GM21447 (cell line): ENCODE measurements around the gene SCAPER.
"Not testable (repeated sequence)": the region's sequence is repeated elsewhere in the genome, so short reads cannot be mapped to it uniquely, and the experiment has no call there.

ENCODE experiments used
- ATAC-seq: cut with Tn5 transposase; IDR thresholded peaks from one replicate; pipeline ENCODE4 v1.9.1; 2021; ENCODE audit not compliant: unreplicated experiment

The SCAPER gene

DNA sequence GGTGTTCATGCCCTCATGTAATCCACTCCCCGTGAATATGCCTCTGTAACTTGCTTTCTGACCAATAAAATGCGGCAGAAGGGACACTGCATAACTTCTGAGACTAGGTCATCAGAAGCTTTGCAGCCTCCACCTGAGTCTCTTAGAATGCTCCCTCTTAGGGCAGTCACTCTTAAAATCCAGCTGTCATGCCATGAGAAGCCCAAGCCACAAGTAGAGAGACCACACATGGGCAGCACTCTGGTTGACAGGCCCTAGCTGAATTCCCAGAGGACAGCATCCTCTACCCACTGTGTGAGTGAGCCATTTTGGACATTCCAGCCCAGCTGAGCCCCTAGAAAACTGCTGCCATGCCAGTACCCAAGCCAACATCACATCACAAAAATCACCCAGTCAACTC is 41.4 kb downstream of the SCAPER start:
- ATAC-seq = no peak

DNA sequence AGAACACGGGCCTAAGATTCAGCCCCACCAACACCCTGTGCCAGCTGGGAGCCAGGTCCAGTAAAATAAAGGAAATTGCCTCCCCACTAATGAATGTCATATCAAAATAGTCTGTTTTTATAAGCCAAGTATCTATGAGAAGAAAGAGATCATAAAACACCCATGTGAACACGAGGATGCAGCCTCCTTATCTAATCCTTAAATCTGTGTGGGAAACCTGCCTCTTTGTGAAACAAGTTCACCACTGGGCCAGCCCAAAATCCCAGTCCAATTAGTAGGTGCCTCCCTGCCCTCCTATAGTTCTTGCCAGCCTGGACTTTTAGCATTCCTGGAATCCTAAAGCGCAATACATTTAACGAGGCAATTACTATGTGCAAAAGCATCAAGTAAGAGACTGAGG is 42.0 kb downstream of the SCAPER start:
- no peak for ATAC-seq

DNA sequence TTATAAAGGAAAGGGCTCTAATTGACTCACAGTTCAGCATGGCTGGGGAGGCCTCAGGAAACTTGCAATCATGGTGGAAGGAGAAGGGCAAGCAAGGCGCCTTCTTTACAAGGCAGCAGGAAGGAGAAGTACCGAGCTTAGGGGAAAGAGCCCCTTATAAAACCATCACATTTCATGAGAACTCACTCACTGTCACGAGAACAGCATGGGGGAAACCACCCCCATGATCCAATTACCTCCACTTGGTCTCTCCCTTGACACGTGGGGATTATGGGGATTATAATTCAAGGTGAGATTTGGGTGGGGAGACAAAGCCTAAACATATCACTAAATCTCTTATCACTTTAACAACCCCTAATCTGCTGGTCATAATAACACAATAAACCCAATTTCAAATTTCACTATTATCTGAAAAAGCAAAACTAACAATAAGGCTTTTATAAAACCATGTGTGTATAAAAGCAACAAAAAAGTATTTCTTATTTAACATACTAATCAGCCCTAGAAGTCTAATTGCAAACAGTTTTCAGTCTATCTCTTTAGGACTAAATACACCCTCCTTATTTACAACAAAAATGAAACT is 43.2 kb downstream of the SCAPER start:
- ATAC-seq = no peak

DNA sequence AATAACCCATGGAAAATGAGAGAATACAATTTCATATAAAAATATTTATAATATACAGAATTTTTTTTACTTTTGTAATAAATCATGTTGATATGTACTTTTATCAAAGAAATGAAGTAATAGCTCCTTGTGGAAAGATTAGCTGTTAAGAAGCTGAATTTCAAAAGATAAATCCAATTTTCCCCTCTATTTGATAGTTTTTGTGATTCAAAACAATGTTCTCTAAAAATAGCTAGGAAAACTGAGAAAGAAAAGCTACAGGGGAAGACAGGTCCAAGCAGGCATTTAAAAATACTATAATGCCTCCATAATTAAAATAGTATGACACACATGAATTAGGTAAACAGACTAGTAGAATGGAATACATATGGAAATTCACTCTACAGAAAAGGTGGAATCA is 44.9 kb downstream of the SCAPER start:
- ATAC-seq = no peak

- ATAC-seq = not testable (repeated sequence)
Measured at GRCh38 chr15:76850367-76850766, 54.8 kb downstream of the SCAPER start.

DNA sequence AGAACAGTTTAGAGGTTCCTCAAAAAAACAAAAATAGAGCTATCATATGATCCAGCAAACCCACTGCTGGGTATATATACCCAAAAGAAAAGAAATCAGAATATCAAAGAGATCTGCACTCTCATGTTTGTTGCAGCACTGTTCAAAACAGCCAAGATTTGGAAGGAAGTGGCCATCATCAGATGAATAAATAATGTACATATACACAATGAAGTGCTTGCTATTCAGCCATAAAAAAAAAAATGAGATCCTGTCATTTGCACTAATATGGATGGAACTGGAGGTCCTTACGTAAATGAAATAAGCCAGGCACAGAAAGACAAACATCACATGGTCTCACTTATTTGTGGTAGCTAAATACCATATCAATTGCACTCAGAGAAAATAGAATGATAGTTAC is 58.4 kb downstream of the SCAPER start:
- ATAC-seq = no peak

GRCh38 chr15:76844096-76844495 is 61.0 kb downstream of the SCAPER start:
- ATAC-seq = no peak

- no peak for ATAC-seq
Measured at GRCh38 chr15:76843269-76843668, 61.9 kb downstream of the SCAPER start.

DNA sequence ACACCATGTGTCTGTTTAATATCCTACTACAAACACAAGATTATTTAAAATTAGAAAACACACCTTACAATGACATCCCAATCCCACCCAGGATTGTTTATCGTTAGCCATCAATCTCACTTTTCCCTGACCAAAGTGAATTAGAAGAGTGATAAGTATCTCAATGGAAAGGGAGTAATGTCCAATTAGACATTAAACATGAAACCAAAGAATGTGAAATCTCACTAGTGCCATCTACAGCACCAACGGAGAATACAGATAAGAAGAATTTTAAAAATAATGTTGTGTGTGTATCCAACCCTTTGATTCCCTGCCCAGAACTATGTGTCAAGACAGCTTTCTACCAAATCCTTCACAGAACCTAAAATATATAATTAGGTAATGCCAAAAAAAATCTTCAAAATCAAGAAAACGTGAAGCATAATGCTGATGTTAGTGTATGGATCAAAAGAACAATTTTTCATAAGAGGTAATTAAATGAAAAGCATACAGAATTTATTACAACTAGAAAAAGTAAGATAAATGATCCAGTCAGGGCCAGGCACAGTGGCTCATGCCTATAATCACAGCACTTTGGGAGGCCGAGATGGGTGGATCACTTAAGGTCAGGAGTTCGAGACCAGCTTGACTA is 64.2 kb downstream of the SCAPER start:
- no peak for ATAC-seq

DNA sequence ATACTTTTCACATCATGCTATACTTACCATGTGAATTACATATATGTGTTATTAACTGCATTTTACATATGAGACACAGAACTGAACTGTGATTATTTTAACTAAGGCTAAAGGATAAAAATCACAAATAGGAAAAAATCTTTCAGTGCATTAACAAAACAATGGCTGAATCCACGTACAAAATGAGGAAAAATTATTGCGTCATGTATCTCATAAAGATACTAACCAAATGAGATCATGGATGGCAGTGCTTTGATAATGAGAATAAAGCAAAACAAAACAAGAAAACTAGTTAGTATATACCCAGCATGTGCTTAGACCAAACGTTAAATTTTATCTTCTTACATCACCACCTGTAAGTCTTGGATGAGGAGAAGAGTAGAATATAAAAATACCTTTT is 66.0 kb downstream of the SCAPER start:
- ATAC-seq = no peak

DNA sequence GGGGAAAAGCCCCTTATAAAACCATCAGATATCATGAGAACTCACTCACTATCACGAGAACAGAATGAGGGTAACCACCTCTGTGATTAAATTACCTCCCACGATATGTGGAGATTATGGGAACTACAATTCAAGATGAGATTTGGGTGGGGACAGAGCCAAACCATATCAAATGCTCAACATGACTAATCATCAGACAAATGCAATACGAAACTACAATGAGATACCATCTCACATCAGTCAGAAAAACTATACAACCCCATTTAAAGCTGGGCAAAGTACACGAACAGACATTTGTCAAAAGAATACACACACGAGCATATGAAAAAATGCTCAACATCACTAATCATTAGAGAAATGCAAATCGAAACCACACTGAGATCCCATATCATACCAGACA is 67.7 kb downstream of the SCAPER start:
- no peak for ATAC-seq

GRCh38 chr15:76829939-76830338 is 75.2 kb downstream of the SCAPER start:
- ATAC-seq = no peak

GRCh38 chr15:76823890-76824289 is 81.2 kb downstream of the SCAPER start:
- ATAC-seq = no peak

DNA sequence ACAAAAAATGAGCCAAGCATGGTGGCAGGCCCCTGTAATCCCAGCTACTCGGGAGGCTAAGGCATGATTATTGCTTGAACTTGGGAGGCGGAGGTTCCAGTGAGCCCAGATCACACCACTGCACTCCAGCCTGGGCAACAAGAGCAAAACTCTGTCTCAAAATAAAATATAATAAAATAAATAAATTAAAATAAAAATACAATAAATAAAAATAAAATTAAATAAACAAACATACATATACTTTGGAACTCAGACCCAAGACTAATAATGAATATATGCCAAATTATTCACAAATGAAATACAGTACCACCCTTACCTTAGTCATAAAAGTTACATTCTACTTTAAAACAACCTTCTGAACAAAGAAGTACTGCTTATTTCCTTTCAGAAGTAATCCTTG is 81.8 kb downstream of the SCAPER start:
- ATAC-seq = no peak

GRCh38 chr15:76818926-76819325 is 86.2 kb downstream of the SCAPER start:
- not testable (repeated sequence) for ATAC-seq

GRCh38 chr15:76815421-76815820 is 89.7 kb downstream of the SCAPER start:
- no peak for ATAC-seq

GRCh38 chr15:76812381-76812780 is 92.8 kb downstream of the SCAPER start:
- ATAC-seq = no peak

DNA sequence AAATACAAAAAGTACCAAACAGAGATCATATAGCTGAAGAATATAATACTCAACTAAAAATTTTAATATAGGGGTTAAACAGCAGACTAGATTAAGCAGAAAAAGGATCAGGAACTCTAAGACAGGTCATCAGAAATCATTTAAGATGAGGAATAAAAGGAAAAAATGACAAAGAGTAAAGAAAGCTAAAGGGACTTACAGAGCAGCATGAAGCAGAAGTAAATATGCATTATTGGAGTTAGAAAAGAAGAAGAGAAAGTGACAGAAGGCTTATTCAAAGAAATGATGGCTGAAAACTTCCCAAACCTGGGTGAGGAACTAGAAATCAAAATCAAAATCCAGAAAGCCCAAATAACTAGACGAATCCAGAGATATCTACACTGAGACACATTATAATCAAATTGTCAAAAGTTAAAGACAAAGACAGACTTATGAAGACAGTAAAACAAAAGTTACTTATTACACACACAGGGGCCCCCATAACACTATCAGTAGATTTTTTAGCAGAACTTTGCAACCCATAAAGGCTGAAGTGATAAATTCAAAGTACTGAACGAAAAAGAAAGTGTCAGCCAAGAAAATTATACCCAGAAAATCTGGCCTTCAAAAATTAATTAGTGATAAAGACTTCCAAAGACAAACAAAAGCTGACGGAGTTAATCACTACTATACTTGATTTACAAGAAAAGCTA is 95.6 kb downstream of the SCAPER start:
- ATAC-seq = no peak

- no peak for ATAC-seq
Measured at GRCh38 chr15:76803049-76803571, 102.0 kb downstream of the SCAPER start.

DNA sequence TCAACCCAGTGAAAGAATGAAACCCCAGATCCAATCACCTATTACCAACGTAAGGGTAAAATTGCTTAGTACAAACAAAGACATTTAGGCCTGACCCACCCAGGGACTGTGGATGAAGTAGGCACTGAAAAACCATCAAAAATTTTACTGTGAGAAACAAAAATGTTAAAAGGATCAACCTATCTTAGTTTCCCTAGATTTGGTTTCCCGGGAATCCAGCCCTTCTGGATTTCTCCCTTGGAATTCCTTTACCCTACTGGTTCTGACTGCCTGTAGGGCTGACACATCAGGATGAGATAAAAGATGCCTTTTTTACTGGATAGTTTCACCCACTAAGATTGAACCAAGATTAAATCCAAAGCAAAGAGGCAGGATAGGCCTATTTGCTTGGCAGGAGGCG is 102.7 kb downstream of the SCAPER start:
- no peak for ATAC-seq

GRCh38 chr15:76799760-76800159 is 105.4 kb downstream of the SCAPER start:
- no peak for ATAC-seq

GRCh38 chr15:76795217-76795616 is 109.9 kb downstream of the SCAPER start:
- ATAC-seq = no peak
